ENCODE measurements around the gene ADGRL1.
"Not testable (repeated sequence)": the region's sequence is repeated elsewhere in the genome, so short reads cannot be mapped to it uniquely, and the experiment has no call there.

DNA sequence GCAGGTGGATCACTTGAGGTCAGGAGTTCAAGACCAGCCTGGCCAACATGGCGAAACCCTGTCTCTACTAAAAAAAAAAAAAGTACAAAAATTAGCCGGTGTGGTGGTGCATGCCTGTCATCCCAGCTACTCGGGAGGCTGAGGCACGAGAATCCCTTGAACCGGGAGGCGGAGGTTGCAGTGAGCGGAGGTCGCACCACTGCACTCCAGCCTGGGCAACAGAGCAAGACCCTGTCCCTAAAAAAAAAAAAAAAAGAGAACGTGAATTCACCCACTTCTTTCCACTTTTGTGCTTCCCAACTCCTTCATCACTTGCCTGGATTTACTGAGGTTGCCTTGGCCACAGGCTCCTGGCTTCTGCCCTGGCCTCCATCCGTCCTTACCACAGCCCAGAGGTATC is 44.3 kb upstream of the ADGRL1 start:
- TF ChIP-seq, protein P1, sequence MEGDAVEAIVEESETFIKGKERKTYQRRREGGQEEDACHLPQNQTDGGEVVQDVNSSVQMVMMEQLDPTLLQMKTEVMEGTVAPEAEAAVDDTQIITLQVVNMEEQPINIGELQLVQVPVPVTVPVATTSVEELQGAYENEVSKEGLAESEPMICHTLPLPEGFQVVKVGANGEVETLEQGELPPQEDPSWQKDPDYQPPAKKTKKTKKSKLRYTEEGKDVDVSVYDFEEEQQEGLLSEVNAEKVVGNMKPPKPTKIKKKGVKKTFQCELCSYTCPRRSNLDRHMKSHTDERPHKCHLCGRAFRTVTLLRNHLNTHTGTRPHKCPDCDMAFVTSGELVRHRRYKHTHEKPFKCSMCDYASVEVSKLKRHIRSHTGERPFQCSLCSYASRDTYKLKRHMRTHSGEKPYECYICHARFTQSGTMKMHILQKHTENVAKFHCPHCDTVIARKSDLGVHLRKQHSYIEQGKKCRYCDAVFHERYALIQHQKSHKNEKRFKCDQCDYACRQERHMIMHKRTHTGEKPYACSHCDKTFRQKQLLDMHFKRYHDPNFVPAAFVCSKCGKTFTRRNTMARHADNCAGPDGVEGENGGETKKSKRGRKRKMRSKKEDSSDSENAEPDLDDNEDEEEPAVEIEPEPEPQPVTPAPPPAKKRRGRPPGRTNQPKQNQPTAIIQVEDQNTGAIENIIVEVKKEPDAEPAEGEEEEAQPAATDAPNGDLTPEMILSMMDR (IDR thresholded peaks at IDR 0.05), result not testable (repeated sequence)
- TF ChIP-seq, protein P2, sequence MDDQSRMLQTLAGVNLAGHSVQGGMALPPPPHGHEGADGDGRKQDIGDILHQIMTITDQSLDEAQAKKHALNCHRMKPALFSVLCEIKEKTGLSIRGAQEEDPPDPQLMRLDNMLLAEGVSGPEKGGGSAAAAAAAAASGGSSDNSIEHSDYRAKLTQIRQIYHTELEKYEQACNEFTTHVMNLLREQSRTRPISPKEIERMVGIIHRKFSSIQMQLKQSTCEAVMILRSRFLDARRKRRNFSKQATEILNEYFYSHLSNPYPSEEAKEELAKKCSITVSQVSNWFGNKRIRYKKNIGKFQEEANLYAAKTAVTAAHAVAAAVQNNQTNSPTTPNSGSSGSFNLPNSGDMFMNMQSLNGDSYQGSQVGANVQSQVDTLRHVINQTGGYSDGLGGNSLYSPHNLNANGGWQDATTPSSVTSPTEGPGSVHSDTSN (IDR thresholded peaks at IDR 0.05), result not testable (repeated sequence)
- TF ChIP-seq SMC3 (IDR thresholded peaks at IDR 0.05; ENCODE audit: low read depth, low read length); NFIC (IDR thresholded peaks at IDR 0.05; ENCODE audit: borderline replicate concordance); POLR2AphosphoS5 (IDR thresholded peaks at IDR 0.05; ENCODE audit: low read depth, low read length); YY1 (IDR thresholded peaks at IDR 0.05; ENCODE audit: low read depth); CHD2 (IDR thresholded peaks at IDR 0.05; ENCODE audit: low read length, partially characterized antibody); EP300 (IDR thresholded peaks at IDR 0.05; ENCODE audit: borderline replicate concordance in 1 of 2, low read depth in 1 of 2, low read length in 1 of 2); TCF12 (IDR thresholded peaks at IDR 0.05); EZH2phosphoT487 (IDR thresholded peaks at IDR 0.05; ENCODE audit: borderline replicate concordance, low read depth); RFX5 (IDR thresholded peaks at IDR 0.05; ENCODE audit: low read length): not testable (repeated sequence)
- TF ChIP-seq, protein P3, sequence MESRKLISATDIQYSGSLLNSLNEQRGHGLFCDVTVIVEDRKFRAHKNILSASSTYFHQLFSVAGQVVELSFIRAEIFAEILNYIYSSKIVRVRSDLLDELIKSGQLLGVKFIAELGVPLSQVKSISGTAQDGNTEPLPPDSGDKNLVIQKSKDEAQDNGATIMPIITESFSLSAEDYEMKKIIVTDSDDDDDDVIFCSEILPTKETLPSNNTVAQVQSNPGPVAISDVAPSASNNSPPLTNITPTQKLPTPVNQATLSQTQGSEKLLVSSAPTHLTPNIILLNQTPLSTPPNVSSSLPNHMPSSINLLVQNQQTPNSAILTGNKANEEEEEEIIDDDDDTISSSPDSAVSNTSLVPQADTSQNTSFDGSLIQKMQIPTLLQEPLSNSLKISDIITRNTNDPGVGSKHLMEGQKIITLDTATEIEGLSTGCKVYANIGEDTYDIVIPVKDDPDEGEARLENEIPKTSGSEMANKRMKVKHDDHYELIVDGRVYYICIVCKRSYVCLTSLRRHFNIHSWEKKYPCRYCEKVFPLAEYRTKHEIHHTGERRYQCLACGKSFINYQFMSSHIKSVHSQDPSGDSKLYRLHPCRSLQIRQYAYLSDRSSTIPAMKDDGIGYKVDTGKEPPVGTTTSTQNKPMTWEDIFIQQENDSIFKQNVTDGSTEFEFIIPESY (IDR thresholded peaks at IDR 0.05; ENCODE audit: borderline replicate concordance, low read depth), result not testable (repeated sequence)
- TF ChIP-seq, protein P4, sequence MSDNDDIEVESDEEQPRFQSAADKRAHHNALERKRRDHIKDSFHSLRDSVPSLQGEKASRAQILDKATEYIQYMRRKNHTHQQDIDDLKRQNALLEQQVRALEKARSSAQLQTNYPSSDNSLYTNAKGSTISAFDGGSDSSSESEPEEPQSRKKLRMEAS (IDR thresholded peaks at IDR 0.05; ENCODE audit: low read depth), result not testable (repeated sequence)
